GM21447 (cell line): ENCODE results near the gene RUNDC3A.
"Not testable (repeated sequence)": the region's sequence is repeated elsewhere in the genome, so short reads cannot be mapped to it uniquely, and the experiment has no call there.

Source experiments
- ATAC-seq: cut with Tn5 transposase; IDR thresholded peaks from one replicate; pipeline ENCODE4 v1.9.1; 2021; ENCODE audit not compliant: unreplicated experiment

The RUNDC3A gene

DNA sequence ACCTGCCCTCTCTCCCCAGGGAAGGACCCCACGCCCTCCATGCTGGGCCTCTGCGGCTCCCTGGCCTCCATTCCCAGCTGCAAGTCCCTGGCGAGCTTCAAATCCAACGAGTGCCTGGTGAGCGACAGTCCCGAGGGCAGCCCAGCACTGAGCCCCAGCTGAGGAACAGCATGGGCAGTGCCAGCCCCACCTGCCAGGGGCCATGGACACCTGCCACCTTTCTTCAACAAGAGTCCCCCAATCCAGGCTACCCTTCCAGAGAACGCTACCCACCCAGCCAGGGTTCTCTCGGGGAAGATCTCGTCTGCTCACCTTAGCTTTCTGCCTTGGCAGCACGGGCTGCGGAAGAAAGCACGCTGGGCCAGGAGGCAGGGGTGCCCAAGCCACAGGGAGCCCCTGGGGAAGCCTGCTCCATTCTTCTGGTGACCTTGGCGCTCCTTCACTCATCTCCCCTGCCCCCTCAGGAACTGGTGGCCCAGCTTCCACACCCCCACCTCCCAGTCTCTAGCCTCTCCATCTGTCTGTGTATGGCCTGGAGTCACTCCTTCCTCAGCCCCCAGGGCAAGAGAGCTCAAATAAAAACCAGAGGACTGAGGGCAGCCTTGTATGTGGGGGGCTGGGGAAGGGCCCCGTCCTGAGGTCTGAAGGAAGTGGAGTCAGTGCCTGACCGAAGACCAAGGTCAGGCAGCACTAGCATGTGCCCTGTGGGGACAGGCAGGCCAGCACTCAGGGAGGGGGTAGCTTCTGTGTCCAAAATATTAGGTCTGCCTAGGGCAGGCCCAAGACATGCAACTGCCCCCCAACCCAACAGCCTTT lies 9.9 kb downstream of the RUNDC3A start:
- no peak for ATAC-seq

DNA sequence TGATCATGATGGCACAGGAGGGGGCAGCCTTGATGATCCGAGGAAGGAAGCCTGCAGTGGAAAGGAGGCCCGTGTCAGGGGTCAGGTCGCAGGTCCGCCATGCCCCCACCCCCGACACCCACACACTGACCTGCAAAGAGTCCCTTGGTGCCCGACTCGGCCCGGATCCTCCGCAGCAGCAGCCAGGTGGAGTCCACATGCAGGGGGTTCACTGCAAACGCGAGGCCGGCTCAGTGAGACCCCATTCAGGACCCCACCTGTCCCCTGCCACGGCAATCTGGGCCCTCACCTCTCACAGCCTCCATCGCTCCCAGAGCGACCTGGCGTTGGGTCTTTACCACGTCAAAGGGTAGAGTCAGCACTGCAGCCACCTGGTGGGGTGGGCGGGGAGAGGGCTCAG lies 11.7 kb downstream of the RUNDC3A start:
- no peak for ATAC-seq

GRCh38 chr17:44321246-44322120 lies 13.1 kb downstream of the RUNDC3A start:
- ATAC-seq: no peak

DNA sequence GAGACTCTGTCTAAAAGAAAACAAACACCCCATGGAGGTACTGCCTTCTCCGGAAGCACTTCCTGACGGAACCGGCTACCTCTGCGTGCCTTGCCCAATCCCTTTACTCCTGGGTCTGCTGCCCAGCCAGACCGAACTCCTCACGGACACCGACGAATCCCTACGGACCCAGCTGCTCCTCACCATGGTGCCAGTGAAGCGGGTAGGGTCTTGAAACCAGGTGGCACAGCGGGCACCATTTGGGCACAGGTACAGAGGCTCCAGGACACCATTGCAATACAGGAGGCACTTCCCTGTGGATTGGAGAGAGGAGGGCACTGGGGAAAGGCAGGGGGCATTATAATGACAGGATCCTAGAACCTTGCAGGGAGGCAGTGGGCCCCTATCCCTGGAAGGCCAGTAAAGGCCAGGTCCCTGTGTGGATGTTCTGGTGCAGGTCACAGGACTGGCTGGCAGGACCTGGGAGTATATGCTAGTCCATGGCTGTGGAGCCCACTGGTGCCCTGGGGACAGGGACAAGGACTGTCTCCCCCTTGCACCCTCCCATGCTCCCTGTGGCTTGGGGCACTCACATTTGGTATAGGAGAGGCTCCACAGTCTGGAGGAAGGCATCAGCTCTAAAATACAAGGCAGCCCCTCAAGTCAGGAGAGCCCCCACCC lies 14.0 kb downstream of the RUNDC3A start:
- ATAC-seq: no peak

GRCh38 chr17:44323359-44324091 lies 15.1 kb downstream of the RUNDC3A start:
- no peak for ATAC-seq

DNA sequence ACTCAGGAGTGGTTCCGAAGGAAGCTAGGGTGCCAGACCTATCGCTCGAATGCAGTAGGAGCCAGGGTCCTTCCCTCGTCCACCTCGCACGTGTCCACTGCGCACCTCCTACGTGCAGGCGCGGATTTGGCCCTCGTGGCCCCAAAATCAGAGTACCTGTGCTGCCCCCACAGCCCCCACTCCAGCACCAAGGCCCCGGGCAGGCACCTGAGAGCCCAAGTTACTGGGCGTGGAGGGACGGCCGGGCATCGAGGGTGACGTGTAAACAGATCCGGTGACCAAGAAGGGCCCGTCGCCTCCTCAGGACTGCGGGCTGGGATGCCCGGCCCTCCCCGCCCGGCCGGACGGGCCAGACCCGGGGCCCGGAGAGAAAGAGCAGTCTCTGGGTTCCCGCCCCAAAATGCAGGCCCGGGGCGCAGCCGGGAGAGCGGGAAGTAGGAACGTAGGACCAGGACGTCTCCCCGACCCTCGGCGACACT lies 15.7 kb downstream of the RUNDC3A start:
- no peak for ATAC-seq

DNA sequence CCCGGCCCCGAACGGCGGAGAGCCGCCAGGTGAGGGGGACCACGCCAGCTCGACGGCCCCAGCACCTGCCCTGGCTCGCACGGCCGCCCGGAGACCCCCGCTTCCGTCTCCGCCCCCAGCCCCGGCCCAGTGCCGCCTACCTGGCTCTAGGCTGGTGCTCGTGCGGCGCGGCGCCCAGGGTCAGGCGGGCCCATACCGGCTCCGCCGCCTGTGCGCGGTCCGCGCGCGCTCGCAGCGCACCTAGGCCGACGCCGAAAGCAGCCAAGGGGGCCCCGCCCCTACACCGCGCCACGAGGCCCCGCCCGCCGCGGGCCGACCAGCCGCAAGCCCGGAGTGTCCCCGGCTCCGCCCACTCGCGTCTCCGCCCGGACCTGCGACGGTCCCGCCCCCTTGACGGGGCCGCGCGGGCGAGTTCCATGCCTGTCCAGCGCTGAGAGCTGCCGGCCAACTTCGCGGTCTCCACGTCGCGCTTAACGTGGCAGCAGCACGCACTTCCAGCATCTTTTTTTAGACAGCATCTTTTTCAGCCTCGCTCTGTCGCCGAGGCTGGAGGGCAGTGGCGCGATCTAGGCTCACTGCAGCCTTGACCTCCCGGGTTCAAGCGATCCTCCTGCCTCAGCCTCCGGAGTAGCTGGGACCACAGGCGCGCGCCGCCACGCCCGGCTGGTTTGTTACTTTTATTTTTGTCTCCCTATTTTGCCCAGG lies 16.3 kb downstream of the RUNDC3A start, which contains the start of gene SLC25A39:
Gene SLC25A39 (minus strand): TSS at position 253 of the 705 bp plus-strand sequence. CDS start 1,261 bp downstream, outside the sequence.
- ATAC-seq: peak; percentile 48

DNA sequence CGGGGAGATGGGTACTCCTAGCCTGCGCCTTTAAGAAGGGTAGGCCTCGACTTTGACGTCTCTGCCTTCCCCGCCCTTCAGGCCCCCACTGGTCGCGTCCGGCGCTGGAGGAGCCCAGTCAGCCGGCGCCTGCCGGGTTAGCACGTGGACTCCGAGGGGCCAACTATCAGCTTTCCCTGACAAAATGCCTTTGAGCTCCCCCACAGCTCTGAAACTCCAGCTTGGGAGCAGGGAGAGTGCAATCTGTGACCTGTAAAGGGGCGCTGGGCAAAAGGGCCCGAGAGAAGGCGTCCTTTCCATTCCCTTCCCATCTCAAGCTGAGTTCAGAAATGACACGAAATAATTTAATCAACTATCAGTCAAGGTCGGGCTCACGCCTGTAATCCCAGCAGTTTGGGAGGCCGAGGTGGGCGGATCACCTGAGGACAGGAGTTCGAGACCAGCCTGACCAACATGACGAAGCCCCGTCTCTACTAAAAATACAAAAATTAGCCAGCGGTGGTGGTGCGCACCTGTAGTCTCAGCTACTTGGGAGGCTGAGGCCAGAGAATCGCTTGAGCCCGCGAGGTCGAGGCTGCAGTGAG lies 18.6 kb downstream of the RUNDC3A start:
- ATAC-seq: peak; percentile 41

- no peak for ATAC-seq
Measured at GRCh38 chr17:44327715-44328449, 19.5 kb downstream of the RUNDC3A start.

DNA sequence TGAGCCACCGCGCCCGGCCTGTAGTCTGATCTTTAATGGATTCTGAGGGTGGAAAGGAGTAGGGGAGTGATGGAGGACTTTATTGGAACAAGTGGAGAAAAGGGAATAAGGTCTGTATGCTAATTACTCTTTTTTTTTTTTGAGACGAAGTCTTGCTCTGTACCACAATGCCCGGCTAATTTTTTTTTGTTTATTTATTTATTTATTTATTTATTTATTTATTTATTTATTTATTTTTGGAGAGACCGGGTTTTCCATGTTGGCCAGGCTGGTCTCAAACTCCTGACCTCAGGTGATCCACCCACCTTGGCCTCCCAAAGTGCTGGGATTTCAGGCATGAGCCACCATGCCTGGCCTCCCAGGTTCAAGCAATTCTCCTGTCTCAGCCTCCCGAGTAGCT lies 21.1 kb downstream of the RUNDC3A start:
- ATAC-seq: not testable (repeated sequence)

DNA sequence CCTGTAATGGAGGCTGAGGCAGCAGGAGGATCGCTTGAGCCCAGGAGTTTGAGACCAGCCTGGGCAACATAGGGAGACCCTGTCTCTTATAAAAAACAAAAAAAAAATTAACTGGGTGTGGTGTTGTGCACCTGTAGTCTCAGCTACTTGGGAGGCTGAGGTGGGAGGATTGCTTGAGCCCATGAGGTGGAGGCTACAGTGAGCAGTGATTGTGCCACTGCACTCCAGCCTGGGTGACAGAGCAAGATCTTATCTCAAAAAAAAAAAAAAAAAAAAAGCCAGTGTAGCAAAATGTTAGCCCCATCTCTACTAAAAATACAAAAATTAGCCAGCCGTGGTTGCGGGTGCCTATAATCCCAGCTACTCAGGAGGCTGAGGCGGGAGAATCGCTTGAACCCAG lies 21.9 kb downstream of the RUNDC3A start:
- not testable (repeated sequence) for ATAC-seq

GRCh38 chr17:44331249-44331760 lies 22.9 kb downstream of the RUNDC3A start:
- ATAC-seq: no peak

DNA sequence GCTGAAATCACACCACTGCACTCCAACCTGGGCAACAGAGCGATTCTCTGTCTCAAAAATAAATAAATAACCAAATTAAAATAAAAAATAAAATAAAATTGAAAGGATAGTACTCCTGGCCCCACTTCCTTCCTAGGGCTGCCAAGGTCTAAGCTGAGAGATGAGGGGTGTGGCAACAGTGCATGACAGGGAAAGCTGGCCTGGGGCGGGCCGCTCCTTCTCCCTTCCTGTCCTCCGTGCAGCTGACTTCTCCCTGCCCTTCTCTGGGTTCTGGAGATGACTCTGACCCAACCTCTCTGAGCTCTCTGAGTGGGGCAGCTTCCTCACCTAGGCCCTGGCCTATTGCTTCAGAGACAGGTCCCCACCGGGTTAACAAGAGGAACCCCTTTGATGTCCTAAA lies 25.0 kb downstream of the RUNDC3A start:
- no peak for ATAC-seq

- ATAC-seq: no peak
Measured at GRCh38 chr17:44334315-44334714, 25.9 kb downstream of the RUNDC3A start.

DNA sequence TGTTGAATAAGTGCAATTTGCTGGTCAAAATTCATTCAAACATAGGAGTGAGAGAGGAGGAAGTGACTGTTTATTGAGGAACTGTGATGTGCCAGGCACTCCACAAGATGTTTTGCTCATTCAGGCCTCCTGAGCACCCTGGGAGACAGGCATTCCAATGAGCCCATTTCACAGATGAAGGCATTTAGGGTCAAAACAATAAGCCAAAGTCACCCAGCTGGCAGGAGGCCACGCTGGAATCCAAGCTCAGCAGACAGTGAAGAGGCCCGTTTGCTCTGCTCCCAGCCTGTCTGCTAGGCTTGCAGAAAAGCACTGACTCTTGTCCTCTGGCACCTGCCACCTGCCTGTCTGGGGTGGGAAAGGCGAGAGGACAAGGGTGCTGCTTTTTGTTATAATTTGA lies 26.3 kb downstream of the RUNDC3A start:
- ATAC-seq: no peak

DNA sequence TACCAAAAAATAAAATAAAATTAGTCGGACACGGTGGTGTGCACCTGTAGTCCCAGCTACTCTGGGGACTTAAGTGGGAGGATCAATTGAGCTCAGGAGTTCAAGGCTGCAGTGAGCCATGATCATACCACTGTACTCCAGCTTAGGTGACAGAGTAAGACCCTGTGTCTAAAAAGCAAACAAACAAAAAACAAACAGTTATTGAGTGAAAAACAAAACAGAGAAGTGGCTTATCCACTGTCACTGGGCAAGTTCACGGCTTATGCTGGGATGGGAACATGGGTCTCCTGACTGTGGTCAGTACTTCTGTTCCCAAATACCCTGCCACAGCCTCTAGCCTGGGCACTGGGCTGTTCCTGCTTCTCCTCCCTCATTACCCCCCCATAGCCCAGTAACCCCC lies 27.2 kb downstream of the RUNDC3A start:
- ATAC-seq: no peak

DNA sequence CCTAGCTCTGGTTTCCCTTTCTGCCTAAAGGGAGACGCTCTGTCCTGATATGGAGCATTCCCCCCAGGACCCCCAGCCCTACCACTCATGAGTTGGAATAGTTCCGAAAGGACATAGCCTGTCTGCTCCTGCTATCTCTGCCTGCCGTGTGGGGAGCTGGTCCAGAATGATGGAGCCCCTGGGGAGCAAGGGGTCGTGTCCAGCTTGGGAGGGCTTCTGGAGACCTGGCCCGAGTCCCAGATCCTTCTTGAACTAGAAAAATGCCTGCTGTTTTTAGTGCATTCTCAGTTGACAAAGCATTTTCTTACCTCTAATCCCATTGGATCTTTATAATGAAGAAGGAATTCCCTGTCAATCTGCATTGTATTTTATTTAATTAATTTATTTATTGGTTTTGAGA lies 27.6 kb downstream of the RUNDC3A start:
- ATAC-seq: no peak

GRCh38 chr17:44338702-44339101 lies 30.3 kb downstream of the RUNDC3A start:
- ATAC-seq: no peak

DNA sequence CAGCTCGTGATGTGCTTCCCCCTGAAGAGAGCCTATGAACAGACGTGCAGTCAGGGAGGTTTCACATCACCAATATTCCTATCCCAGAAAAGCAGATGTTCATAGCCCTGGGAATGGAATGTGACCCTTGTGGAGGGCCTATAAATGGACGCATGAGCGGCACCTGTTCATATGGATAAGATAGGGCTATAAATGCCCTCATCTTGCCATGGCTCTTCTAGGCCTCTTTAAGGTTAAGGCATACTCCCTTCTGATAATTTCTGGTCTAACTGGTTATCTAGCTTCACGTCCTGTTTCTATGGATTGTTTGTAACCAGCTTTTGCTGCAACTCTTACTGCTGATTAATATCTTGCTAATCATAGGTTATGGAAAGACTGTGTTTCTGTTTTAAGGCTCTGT lies 32.2 kb downstream of the RUNDC3A start:
- not testable (repeated sequence) for ATAC-seq
